HUES6 (cell line): Measurements from ENCODE around the gene SLC4A4.

Experiments
- H3K27ac ChIP-seq: 2 replicates; pipeline ENCODE4 v1.7.0; 2013; ENCODE audit warnings: low read depth, mild to moderate bottlenecking, low read length, inconsistent platforms
- H3K27me3 ChIP-seq: 2 replicates; pipeline ENCODE4 v1.6.1; 2013; ENCODE audit warnings: low read length; ENCODE audit not compliant: control insufficient read depth, insufficient read depth
- H3K36me3 ChIP-seq: 2 replicates; pipeline ENCODE4 v1.6.1; 2013; ENCODE audit warnings: low read length; ENCODE audit not compliant: control insufficient read depth, insufficient read depth
- H3K4me1 ChIP-seq: 2 replicates; pipeline ENCODE4 v1.6.1; 2013; ENCODE audit warnings: low read length; ENCODE audit not compliant: control insufficient read depth, insufficient read depth
- H3K4me3 ChIP-seq: 2 replicates; pipeline ENCODE4 v1.5.1; 2013; ENCODE audit warnings: low read depth, low read length
- H3K9ac ChIP-seq: one replicate; pipeline ENCODE4 v1.6.1; 2013; ENCODE audit warnings: mild to moderate bottlenecking, low read length
- H3K9me3 ChIP-seq: 2 replicates; pipeline ENCODE4 v1.6.1; 2013; ENCODE audit warnings: low read depth, low read length; ENCODE audit not compliant: control insufficient read depth, insufficient read depth

The SLC4A4 gene

DNA sequence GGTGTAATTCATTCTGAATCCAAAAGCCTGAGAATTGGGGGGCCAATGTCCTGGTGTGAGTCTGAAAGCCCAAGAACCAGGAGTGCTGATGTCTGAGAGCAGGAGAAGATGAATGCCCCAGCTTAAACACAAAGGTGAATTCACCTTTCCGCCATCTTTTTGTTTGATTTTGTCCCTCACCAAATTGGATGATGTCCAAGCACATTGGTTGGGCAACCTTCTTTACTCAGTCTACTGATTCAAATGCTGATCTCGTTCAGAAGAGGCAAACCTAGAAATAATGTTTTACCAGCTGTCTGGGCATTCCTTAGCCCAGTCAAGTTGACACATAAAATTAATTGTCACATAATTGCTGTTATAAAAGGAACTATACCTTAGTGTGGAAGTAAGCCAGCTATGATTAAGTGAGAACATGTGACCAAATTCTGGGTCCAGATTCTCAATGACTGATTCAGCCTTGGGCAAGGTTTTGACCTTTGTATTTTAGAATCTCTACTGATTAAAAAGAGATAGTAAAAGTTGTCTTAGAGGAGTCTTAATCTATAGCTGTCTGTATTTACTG is 34.5 kb upstream of the SLC4A4 start:
- Histone ChIP-seq H3K9ac (no peak overlapping the region), H3K9me3 (no peaks in the 10 kb centered on the region), H3K36me3 (no peaks in the 10 kb centered on the region), H3K27me3 (no peaks in the 10 kb centered on the region), H3K27ac (no peak overlapping the region), H3K4me1 (peaks cover 20% of the 10 kb centered on the region), H3K4me3 (no peak overlapping the region)

GRCh38 chr4:71307729-71308128 is 31.1 kb upstream of the SLC4A4 start:
- Histone ChIP-seq H3K4me1 (peaks cover 15% of the 10 kb centered on the region), H3K27ac (no peak overlapping the region), H3K4me3 (no peak overlapping the region), H3K9ac (no peak overlapping the region), H3K36me3 (no peaks in the 10 kb centered on the region), H3K27me3 (no peaks in the 10 kb centered on the region), H3K9me3 (no peaks in the 10 kb centered on the region)

DNA sequence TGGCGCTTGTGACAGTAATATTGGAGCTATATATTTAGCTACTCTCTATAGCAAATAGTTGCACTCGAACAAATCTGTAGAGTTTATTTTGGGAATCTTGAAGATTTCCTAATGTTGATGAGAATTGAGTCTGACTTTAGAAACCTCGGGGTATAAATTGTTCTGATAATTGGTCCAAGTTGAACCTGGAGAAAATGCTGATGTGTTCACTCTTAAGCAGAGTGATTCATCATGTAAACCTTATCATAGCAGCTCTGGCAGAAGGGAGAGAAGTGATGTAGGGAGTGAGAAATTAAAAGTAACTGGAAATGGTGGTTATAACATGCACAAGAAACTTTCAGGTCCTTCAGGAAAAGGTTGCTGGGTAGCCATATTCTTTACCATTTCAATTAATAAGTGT is 16.4 kb upstream of the SLC4A4 start:
- Histone ChIP-seq H3K36me3 (no peaks in the 10 kb centered on the region), H3K27ac (no peak overlapping the region), H3K4me1 (peaks cover 4% of the 10 kb centered on the region; the same call in 1 of the 2 replicates), H3K9me3 (no peaks in the 10 kb centered on the region), H3K27me3 (no peaks in the 10 kb centered on the region), H3K9ac (no peak overlapping the region), H3K4me3 (no peak overlapping the region)

DNA sequence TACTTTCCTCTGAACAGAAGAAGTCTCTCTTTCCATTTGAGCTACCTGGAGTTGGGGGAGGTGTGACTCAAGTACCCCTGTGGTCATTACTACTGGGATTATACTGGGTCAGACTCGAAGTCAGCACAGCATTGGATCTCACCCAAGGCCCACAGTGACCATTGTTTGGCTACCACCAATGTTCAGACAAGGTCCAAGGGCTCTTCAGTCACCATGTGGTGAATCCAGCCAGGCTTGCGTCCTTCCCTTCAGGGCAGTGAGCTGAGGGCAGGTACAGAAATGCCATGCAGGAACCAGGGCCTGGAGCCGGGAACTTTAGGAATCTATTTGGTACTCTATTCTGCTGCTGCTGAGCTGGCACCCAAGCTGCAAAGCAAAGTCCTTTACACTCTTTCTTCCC is 5.5 kb upstream of the SLC4A4 start:
- no peak overlapping the region for H3K9ac ChIP-seq

DNA sequence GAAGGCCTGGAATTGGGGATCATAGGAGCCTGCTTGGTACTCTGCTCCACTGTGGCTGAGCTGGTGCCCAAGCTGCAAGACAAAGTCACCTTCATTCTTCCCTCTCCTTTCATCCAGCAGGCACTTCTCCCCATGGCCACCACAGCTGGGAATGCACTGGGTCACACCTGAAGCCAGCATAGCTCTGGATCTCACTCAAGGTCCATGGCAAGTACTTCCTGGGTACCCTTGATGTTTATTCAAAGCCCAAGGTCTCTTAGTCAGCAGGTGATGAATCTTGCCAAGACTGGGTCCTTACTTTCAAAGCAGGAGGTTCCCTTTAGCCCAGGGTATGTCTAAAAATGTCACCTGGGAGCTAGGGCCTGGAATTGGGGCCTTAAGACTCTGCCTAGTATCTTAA is 4.9 kb upstream of the SLC4A4 start:
- Histone ChIP-seq H3K27ac (no peak overlapping the region), H3K27me3 (no peaks in the 10 kb centered on the region), H3K36me3 (no peaks in the 10 kb centered on the region), H3K9ac (no peak overlapping the region), H3K4me1 (no peaks in the 10 kb centered on the region), H3K9me3 (no peaks in the 10 kb centered on the region), H3K4me3 (no peak overlapping the region)

More for the DNA sequence above, 5.5 kb upstream of the SLC4A4 start:
- H3K4me1 ChIP-seq, result no peaks in the 10 kb centered on the region
- no peak overlapping the region for H3K4me3 ChIP-seq
- H3K9me3 ChIP-seq, result no peaks in the 10 kb centered on the region
- no peak overlapping the region for H3K27ac ChIP-seq
- H3K27me3 ChIP-seq, result no peaks in the 10 kb centered on the region
- H3K36me3 ChIP-seq, result no peaks in the 10 kb centered on the region

GRCh38 chr4:71334465-71334882 is 4.3 kb upstream of the SLC4A4 start:
- no peak overlapping the region for H3K4me3 ChIP-seq
- no peaks in the 10 kb centered on the region for H3K9me3 ChIP-seq
- H3K36me3 ChIP-seq, result no peaks in the 10 kb centered on the region
- no peaks in the 10 kb centered on the region for H3K4me1 ChIP-seq
- H3K27me3 ChIP-seq, result no peaks in the 10 kb centered on the region
- no peak overlapping the region for H3K27ac ChIP-seq
- H3K9ac ChIP-seq, result no peak overlapping the region

DNA sequence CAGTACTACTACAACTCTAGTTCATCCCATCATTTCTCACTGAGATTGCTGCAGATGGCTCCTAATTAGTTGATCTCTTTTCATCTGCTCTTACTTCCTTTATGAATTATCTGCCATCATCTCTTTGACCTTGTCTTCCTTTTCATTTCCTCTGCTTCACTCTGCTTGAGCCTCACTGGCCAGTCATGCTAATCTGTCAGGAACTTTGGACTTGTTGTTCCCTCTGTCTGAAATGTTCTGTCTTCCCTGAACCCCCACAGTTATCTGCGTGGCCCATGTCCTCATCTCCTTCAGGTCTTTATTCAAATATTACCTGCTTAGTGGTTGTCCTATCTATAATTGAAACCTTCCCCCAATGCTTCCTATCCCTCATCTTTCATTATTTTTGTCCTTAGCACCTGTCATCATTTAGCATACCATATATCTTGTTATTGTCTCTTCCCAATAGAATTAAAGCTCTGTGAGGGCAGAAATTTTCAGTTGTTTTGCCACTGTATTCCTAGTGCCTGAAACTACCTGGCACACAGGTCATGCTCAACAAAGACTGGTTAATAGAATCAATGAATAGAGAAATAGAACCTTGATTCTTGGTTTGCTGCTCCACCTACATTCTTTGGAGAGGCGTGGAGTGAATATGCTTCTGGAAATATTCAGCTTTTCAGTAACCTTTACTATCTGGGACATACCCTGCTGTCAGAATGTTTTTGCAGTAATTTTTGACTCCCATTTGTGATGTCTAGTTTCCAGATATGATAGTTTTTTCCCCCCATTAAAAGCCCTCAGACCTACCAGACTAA is 5.0 kb downstream of the SLC4A4 start:
- H3K4me3 ChIP-seq, result no peak overlapping the region
- no peaks in the 10 kb centered on the region for H3K4me1 ChIP-seq
- no peak overlapping the region for H3K27ac ChIP-seq
- H3K27me3 ChIP-seq, result no peaks in the 10 kb centered on the region
- H3K36me3 ChIP-seq, result no peaks in the 10 kb centered on the region
- H3K9ac ChIP-seq, result no peak overlapping the region
- H3K9me3 ChIP-seq, result no peaks in the 10 kb centered on the region

DNA sequence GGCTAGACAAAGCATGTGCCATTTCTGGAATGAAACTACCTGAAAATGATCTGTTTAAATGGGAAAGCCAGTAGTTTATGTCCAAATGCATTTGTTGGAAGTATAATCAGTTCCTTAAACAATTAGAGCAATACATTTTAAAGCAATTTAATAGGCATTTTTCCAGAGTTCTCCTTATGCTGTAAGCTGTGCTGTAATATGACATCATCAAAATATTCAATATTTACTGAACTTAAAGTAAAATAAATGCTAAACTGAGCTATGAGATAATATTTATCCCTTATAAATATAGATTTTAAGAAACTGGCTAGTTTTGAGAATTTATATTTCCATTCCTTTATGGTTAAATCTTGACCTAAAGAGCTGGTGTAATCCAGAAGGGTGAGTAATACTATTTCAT is 7.9 kb downstream of the SLC4A4 start:
- Histone ChIP-seq H3K9ac (no peak overlapping the region), H3K36me3 (no peaks in the 10 kb centered on the region), H3K27ac (no peak overlapping the region), H3K27me3 (no peaks in the 10 kb centered on the region), H3K4me3 (no peak overlapping the region), H3K4me1 (no peaks in the 10 kb centered on the region), H3K9me3 (no peaks in the 10 kb centered on the region)

DNA sequence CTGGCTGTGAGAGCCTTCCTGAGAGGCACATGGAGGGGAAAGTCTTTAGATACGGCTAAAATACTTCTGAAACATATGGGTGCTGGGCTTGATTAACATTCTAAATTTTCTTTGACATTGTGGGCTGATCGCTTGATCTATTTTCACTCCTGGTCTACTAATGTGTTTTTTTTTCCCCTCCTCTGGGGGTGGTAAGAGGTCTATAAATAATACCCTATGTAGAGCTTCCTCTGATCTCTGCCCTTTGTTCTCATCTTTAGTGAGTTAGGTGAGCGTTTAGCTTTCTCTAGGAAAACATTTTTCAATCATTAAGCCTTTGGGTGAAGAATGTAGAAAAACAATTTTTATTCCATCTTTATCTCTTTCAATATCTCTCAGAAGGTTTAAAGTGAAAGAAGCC is 9.8 kb downstream of the SLC4A4 start:
- Histone ChIP-seq H3K9me3 (no peaks in the 10 kb centered on the region), H3K9ac (no peak overlapping the region), H3K36me3 (no peaks in the 10 kb centered on the region), H3K4me3 (no peak overlapping the region), H3K27ac (no peak overlapping the region), H3K4me1 (no peaks in the 10 kb centered on the region), H3K27me3 (no peaks in the 10 kb centered on the region)

DNA sequence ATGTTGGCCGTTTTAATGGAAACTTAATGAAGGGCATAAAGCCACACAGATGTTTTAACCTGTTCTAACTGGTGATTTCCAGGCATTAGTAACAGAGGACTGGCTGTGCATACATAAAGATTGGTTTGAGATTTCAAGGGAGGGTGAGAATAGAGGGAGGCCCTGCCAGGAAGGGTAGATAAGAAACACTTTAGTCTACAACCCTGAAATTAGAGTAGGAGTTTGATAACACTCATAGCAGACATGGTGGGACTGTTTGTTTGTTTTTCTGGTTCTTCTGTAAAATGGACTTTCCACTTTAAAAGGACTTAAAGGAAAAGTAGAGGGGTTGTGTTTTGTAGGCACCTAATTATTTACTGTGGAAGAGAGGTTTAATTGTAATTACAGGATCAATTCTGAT is 16.2 kb downstream of the SLC4A4 start:
- Histone ChIP-seq H3K36me3 (no peaks in the 10 kb centered on the region), H3K27ac (no peak overlapping the region), H3K4me3 (no peak overlapping the region), H3K9ac (no peak overlapping the region), H3K9me3 (no peaks in the 10 kb centered on the region), H3K4me1 (no peaks in the 10 kb centered on the region), H3K27me3 (no peaks in the 10 kb centered on the region)

GRCh38 chr4:71355971-71356370 is 17.2 kb downstream of the SLC4A4 start:
- no peak overlapping the region for H3K27ac ChIP-seq
- H3K4me1 ChIP-seq, result no peaks in the 10 kb centered on the region
- H3K27me3 ChIP-seq, result no peaks in the 10 kb centered on the region
- H3K4me3 ChIP-seq, result no peak overlapping the region
- H3K9ac ChIP-seq, result no peak overlapping the region
- no peaks in the 10 kb centered on the region for H3K36me3 ChIP-seq
- no peaks in the 10 kb centered on the region for H3K9me3 ChIP-seq
